GM19395 (cell line): ENCODE measurements around the gene MPL.
A peak's percentile ranks its signal among the peaks of the same experiment; 100 is the strongest.
"Not testable (repeated sequence)": the region's sequence is repeated elsewhere in the genome, so short reads cannot be mapped to it uniquely, and the experiment has no call there.

ENCODE experiments used
- ATAC-seq: cut with Tn5 transposase; IDR thresholded peaks from one replicate; pipeline ENCODE4 v1.9.1; 2021; ENCODE audit warnings: mild to moderate bottlenecking, moderate library complexity; ENCODE audit not compliant: unreplicated experiment

MPL gene

GRCh38 chr1:43370564-43370963, 32.9 kb downstream of the MPL start:
- ATAC-seq, result no peak

GRCh38 chr1:43372172-43372571, 34.6 kb downstream of the MPL start:
- ATAC-seq, result no peak

- ATAC-seq, result no peak
These were observed 35.7 kb downstream of the MPL start for GRCh38 chr1:43373066-43373940.

- ATAC-seq, result no peak
These were observed 39.2 kb downstream of the MPL start for GRCh38 chr1:43376723-43377235.

- no peak for ATAC-seq
These were observed 40.2 kb downstream of the MPL start for GRCh38 chr1:43377831-43378230.

- no peak for ATAC-seq
These were observed 41.9 kb downstream of the MPL start for GRCh38 chr1:43379476-43379875.

GRCh38 chr1:43381612-43382011, 44.0 kb downstream of the MPL start:
- ATAC-seq, result no peak

- no peak for ATAC-seq
These were observed 44.6 kb downstream of the MPL start for GRCh38 chr1:43382027-43382779.

GRCh38 chr1:43383449-43383848, 45.8 kb downstream of the MPL start:
- no peak for ATAC-seq

GRCh38 chr1:43386676-43387075, 49.1 kb downstream of the MPL start:
- no peak for ATAC-seq

GRCh38 chr1:43387976-43388599, 50.5 kb downstream of the MPL start:
- ATAC-seq, result no peak

- ATAC-seq, result no peak
These were observed 51.0 kb downstream of the MPL start for GRCh38 chr1:43388613-43389012.

GRCh38 chr1:43389326-43390313, 52.0 kb downstream of the MPL start, which contains the start of the genes MED8 and SZT2:
Gene MED8, minus strand, starts transcription at chr1:43389800. Its CDS starts 36 bp downstream, at chr1:43389764.
Gene SZT2, plus strand, starts transcription at chr1:43389899. Its CDS starts 70 bp downstream, at chr1:43389969.
- peak; percentile 96 for ATAC-seq

GRCh38 chr1:43392702-43393101, 55.1 kb downstream of the MPL start:
- no peak for ATAC-seq

GRCh38 chr1:43395523-43395922, 57.9 kb downstream of the MPL start:
- ATAC-seq, result no peak

GRCh38 chr1:43396059-43396458, 58.4 kb downstream of the MPL start:
- no peak for ATAC-seq

GRCh38 chr1:43398227-43398626, 60.6 kb downstream of the MPL start:
- ATAC-seq, result no peak

- not testable (repeated sequence) for ATAC-seq
These were observed 62.8 kb downstream of the MPL start for GRCh38 chr1:43400441-43400840.

- ATAC-seq, result no peak
These were observed 64.7 kb downstream of the MPL start for GRCh38 chr1:43402089-43402865.
